NCI-H2227 (cell line): ENCODE data around the gene TAAR8.
"Not testable (repeated sequence)": the region's sequence is repeated elsewhere in the genome, so short reads cannot be mapped to it uniquely, and the experiment has no call there.

ENCODE experiments used
- DNase-seq: peaks from one replicate; lab custom pipeline; 2025; ENCODE audit not compliant: unreplicated experiment; lab: John Stamatoyannopoulos, UW

Gene TAAR8

DNA sequence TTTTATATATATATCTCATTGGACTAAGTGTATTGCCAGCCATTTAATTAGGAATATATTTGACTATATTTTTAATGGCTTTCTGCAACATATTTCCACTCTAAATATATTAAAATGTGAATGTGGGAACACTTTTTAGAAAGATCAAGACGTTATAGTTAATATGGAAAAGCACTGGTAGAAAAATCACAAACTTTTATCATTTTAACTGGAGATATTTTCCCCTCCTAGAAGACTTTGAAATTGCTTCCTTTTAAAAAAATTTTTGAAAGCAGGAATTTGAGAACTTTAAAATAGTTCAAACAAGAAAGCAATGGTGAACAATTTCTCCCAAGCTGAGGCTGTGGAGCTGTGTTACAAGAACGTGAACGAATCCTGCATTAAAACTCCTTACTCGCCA is 14.5 kb upstream of the TAAR8 start, which contains the start of gene TAAR9:
TSS of gene TAAR9 (plus strand) at position 301 of the 400 bp plus-strand sequence. CDS start at position 314, 13 bp downstream.
- no peak for DNase-seq

DNA sequence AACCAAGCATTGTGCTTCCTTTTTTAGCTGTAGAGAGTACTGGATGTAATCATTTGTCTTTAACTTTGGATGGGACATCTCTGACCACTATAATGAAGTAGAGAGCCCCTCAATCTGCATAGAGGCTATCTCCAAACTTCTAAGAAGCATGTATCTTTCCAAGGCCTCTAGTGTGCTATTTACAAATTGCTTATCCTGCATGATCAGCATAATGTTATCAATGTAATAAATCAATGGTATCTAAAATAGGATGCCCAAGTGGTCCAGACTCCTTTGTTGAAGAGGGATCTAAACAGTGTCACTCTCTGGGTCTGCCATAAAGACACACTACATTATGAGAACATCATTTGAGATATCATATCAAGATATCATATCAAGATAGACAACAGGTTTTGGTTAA is 7.6 kb upstream of the TAAR8 start:
- DNase-seq: no peak

DNA sequence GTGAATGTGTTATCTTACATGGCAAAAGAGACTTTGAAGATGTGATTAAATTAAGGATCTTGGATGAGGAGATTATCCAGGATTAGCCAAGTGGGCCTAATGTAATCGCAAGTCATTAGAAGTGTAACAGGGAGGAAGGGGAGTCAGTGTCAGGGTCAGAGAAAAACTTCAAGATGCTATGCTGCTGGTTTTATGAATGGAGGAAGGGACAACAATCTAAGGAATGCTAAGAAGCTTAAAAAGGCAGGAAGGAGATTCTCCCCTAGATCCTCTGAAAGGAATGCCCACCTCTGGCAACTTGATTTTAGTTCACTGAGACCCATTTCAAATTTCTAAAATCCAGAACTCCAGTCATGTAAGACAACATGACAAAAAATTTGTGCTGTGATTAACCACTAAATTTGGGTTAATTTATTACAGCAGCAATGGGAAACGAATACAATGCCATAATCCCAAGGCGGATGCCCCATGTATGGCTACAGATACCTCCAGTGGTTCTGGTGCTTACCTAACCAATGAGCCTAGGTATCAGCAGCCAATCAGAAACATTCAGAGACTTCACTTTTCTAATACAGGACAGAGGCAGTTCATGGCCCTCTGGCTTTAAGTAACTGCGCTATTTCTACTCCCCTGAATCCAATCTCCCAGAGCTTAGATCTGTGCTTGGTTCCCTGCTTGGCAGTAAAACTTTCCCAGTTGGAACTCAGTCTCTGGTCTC is 3.6 kb upstream of the TAAR8 start:
- DNase-seq: no peak

- DNase-seq: no peak
These were observed 1.3 kb upstream of the TAAR8 start for GRCh38 chr6:132551214-132551613.

- not testable (repeated sequence) for DNase-seq
These were observed 7.6 kb downstream of the TAAR8 start for GRCh38 chr6:132560087-132560486.

GRCh38 chr6:132566404-132566803 is 13.9 kb downstream of the TAAR8 start:
- DNase-seq: no peak

GRCh38 chr6:132567566-132567965 is 15.1 kb downstream of the TAAR8 start:
- DNase-seq: no peak

- DNase-seq: no peak
These were observed 16.1 kb downstream of the TAAR8 start for GRCh38 chr6:132568611-132569010.

DNA sequence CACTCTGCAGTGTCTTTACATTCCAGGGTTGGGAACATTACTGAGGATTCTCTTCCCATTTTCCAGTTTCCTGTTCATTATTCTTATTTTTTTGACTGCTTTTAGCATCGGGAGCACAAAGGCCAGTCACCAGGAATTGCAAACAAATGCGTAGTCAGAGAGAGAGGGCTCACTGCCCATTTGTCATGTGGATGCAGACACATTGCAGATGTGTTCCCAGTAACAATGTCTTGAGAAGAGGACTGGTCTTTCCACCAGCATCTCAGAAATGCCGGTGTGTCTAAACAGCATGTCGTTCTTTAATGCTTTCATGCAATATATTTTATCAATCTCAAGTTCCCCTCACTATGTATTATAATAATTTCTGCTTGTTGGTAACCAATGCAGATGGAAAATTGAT is 16.7 kb downstream of the TAAR8 start:
- no peak for DNase-seq

- no peak for DNase-seq
These were observed 17.8 kb downstream of the TAAR8 start, which contains the start of gene TAAR6 for GRCh38 chr6:132570221-132570777. Gene TAAR6, plus strand, starts transcription at chr6:132570322. Its CDS starts 0 bp downstream, at chr6:132570322.

DNA sequence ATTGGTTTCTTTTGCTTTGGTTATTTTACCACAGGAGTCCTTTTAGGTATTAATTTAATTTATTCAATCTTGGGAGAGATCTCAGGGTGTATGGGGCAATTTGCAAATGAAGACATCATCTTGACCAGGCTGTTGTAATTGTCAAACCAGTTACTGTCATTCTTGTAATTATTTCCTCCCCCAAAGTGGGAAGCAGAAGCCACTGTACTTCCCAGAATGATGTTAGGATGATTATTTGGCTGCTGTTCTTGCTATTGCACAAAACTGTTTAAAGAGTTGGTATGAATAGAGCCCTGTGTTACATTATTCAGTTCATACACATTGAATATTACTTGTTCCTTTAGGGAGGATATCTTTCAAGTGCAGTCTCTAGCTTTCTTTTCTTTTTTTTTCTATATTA is 19.3 kb downstream of the TAAR8 start:
- no peak for DNase-seq

- DNase-seq: no peak
These were observed 32.2 kb downstream of the TAAR8 start for GRCh38 chr6:132584698-132585097.

GRCh38 chr6:132587424-132587823 is 35.0 kb downstream of the TAAR8 start:
- DNase-seq: no peak

GRCh38 chr6:132589454-132589853 is 37.0 kb downstream of the TAAR8 start, which contains the start of gene TAAR5:
Gene TAAR5, minus strand, starts transcription at chr6:132589741. Its CDS starts 55 bp downstream, at chr6:132589686.
- DNase-seq: no peak

DNA sequence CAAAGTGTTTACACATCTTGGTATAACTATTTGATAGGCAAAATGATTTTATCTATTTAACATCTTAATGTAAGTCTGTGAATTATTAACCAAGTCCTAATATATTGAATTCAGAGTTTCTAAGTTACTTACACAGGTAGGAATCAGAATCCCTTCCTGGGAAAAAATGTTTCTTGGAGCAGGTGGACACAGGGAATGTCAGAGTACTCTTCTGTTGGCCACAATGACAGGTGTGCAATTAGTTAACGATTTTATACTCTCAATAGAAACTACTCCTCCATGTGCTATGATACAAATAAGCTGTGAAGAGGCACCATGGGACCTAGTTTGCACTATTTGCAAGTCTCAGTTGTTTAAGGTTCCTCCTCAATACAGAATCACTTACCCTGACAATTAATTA is 37.9 kb downstream of the TAAR8 start:
- DNase-seq: no peak

DNA sequence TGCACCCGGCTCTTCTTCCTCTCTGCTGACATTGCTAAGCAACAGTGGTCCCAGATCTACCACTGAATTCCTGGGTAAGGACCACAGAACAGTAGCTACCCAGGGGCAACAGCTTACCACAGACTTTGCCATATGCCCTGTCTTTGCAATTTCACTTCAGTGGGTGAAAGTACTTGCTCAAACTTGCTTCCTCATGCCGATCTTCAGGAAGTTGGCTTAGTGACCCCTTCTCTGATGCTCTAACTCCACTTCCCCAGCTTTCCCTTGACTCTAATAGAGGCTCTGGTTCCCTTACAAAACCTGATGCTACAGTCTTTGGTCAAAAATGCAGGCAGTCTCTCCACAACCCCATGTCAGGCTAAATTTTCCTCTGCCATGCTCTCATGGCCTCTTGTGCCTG is 40.4 kb downstream of the TAAR8 start:
- DNase-seq: no peak

DNA sequence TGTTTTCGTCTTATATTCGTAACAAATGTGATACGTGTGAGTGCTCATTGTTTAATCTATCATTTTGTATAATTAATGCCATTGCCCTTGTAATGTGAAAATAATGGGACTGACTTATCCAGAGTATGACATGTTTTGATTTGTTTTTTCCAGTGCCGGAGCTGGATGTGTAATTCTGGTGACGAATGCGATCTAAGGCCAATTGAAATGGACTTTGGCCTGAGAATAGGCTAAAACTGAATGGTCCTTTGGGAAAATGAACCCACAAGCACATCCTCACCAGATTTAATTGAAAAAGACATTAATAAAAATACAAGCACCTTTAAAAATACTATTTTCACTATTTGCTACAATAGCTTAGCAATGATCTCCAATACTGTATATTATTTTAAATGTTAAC is 43.7 kb downstream of the TAAR8 start:
- no peak for DNase-seq

DNA sequence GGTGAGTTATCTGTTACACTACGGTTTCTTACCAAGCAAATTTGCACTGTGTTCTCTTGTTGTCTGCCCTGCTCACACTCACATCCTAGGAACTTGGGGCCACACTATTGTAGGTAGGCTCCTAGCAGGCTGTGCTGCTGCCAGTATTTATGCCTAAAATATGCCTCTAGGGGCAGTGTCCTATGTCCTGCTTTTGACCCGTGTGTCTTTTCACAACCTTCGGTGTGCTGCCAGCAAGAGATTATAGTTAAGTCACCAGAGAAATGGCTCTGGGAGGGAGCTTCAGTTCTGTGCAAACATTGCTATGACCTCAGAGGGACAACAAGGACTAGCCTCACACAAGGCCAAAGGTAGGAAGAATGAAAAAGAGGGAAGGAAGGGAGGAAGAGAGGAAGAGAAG is 46.0 kb downstream of the TAAR8 start:
- DNase-seq: no peak

DNA sequence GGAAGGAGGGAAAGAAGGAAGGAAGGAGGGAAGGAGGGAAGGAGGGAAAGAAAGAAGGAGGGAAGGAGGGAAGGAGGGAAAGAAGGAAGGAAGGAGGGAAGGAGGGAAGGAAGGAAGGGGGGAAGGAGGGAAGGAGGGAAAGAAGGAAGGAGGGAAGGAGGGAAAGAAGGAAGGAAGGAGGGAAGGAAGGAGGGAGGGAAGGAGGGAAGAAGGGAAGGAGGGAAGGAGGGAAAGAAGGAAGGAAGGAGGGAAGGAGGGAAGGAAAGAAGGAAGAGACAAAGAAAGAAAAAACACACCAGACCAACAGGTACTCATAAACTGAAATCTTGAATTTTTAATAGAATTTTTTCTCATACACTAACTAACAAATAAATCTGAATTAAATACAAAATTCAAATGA is 48.4 kb downstream of the TAAR8 start:
- DNase-seq: not testable (repeated sequence)
